ENCODE results near the gene COL8A1. TPM values are rescaled to one million over a fixed set of nuclear protein-coding genes. Genes with fewer than 3 reads are reported as not detected.

Gene COL8A1
- total and polyA plus RNA-seq, 2 experiments from 2014 or later = 0.41 to 2.4 TPM

DNA sequence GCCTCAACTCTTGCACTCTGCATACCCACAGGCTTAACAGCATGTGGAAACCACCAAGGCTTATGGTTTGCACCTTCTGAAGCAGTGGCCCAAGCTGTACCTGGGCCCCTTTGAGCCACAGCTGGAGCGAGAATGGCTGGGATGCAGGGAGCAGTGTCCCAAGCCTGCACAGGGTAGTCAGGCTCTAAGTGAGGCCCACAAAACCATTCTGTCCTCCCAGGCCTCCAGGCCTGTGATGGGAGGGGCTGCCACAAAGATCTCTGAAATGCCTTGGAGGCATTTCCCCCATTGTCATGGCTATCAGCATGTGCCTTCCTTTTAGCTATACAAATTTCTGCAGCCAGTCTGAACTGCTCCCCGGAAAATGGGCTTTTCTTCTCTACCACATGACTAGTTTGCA is 166.8 kb downstream of the COL8A1 start:
- 93% methylated on average over 2 of the region's 2 CpGs for WGBS (ENCODE audit: low lambda C conversion rate, missing lambda C conversion rate)
- no peaks in the 10 kb centered on the region for H3K4me1 ChIP-seq (ENCODE audit: insufficient read depth)
- no peaks in the 10 kb centered on the region for H3K27me3 ChIP-seq
- peaks cover 4% of the 10 kb centered on the region for H3K9me3 ChIP-seq (ENCODE audit: low read depth)
- no peak overlapping the region for H2AFZ ChIP-seq
- no peak overlapping the region for H3K4me3 ChIP-seq
- TF ChIP-seq, protein P1, sequence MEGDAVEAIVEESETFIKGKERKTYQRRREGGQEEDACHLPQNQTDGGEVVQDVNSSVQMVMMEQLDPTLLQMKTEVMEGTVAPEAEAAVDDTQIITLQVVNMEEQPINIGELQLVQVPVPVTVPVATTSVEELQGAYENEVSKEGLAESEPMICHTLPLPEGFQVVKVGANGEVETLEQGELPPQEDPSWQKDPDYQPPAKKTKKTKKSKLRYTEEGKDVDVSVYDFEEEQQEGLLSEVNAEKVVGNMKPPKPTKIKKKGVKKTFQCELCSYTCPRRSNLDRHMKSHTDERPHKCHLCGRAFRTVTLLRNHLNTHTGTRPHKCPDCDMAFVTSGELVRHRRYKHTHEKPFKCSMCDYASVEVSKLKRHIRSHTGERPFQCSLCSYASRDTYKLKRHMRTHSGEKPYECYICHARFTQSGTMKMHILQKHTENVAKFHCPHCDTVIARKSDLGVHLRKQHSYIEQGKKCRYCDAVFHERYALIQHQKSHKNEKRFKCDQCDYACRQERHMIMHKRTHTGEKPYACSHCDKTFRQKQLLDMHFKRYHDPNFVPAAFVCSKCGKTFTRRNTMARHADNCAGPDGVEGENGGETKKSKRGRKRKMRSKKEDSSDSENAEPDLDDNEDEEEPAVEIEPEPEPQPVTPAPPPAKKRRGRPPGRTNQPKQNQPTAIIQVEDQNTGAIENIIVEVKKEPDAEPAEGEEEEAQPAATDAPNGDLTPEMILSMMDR (IDR thresholded peaks at IDR 0.05; ENCODE audit: poor library complexity) = no peak
- TF ChIP-seq EZH2 (IDR thresholded peaks at IDR 0.05; ENCODE audit: borderline replicate concordance) (no peak), EZH2phosphoT487 (IDR thresholded peaks at IDR 0.05; ENCODE audit: low read depth, severe bottlenecking, unreplicated experiment) (no peak)
- H3K4me2 ChIP-seq = no peak overlapping the region
- no peaks in the 10 kb centered on the region for H3K36me3 ChIP-seq (replicated peaks; ENCODE audit: insufficient read depth, low read depth)
- DNase-seq (ENCODE audit: low spot score) = no peak
- no peaks in the 10 kb centered on the region for H3K9me2 ChIP-seq (replicated peaks; ENCODE audit: insufficient read depth)
- H4K20me1 ChIP-seq (ENCODE audit: insufficient read depth, poor library complexity, severe bottlenecking) = no peaks in the 10 kb centered on the region
- no peaks in the 10 kb centered on the region for H3K79me2 ChIP-seq
- no peak overlapping the region for H3K27ac ChIP-seq

DNA sequence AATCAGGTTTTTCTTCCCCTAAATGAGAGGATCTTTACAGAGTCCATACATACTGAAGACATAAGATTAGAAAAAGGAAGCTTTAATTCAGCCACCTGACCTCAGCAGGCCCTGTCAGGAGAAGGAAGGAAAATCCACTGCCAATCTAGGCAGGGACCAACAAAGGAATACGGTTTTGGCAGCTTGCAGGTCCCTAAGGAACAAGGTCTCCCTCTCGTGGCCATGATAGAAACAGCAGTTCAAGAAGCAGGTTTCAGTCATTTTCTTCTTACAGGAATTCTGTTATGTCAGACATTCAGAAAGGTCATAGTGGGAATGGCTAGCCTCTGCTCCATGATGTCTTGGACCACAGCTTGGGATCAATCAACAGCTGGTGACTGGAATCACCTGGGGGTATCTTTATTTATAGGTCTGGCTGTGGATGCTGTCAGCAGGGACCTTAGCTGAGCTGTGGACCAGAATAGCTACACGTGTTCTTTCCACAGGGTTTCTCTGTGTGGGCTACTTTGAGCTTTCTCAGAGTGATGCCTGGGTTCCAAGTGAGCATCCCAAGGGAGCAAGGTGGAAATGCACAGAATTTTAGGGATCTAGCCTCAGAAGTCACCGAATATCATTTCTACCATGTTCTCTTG is 169.9 kb downstream of the COL8A1 start:
- 51% methylated on average over 4 of the region's 4 CpGs for WGBS (ENCODE audit: low lambda C conversion rate, missing lambda C conversion rate)
- Histone ChIP-seq H3K27me3 (no peaks in the 10 kb centered on the region), H3K4me2 (no peak overlapping the region), H4K20me1 (ENCODE audit: insufficient read depth, poor library complexity, severe bottlenecking) (no peaks in the 10 kb centered on the region), H3K27ac (no peak overlapping the region), H3K79me2 (no peaks in the 10 kb centered on the region), H3K4me3 (no peak overlapping the region), H3K9me2 (replicated peaks; ENCODE audit: insufficient read depth) (no peaks in the 10 kb centered on the region), H3K9me3 (ENCODE audit: low read depth) (peaks cover 4% of the 10 kb centered on the region), H2AFZ (no peak overlapping the region), H3K4me1 (ENCODE audit: insufficient read depth) (no peaks in the 10 kb centered on the region), H3K36me3 (replicated peaks; ENCODE audit: insufficient read depth, low read depth) (no peaks in the 10 kb centered on the region)
- TF ChIP-seq, protein P1 (IDR thresholded peaks at IDR 0.05; ENCODE audit: poor library complexity) = peak; percentile 69
- TF ChIP-seq EZH2 (IDR thresholded peaks at IDR 0.05; ENCODE audit: borderline replicate concordance) (no peak), EZH2phosphoT487 (IDR thresholded peaks at IDR 0.05; ENCODE audit: low read depth, severe bottlenecking, unreplicated experiment) (no peak)
- DNase-seq (ENCODE audit: low spot score) = peak; percentile 72

DNA sequence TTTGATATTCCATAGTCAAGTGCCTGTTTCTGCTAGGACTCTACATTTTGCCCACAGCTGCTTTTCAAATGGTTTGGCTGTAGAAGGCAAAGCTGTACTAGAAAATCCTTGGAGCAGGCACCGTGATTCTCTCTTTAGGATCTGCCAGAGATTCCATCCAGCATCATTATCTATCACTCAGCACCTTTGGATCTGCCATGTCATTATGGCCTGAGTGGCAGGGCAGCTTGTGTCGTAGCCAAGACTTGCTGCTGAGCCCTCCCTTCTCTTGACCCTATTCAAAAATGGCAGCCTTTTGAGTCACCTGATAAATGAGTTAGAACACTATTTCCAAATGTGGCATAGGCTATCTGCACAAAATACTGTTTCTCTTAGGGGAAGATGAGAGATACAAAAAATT is 171.2 kb downstream of the COL8A1 start:
- Histone ChIP-seq H3K27ac (no peak overlapping the region), H3K9me3 (ENCODE audit: low read depth) (peaks cover 4% of the 10 kb centered on the region), H3K36me3 (replicated peaks; ENCODE audit: insufficient read depth, low read depth) (no peaks in the 10 kb centered on the region), H3K4me1 (ENCODE audit: insufficient read depth) (no peaks in the 10 kb centered on the region), H2AFZ (no peak overlapping the region), H3K4me3 (no peak overlapping the region), H3K4me2 (no peak overlapping the region), H4K20me1 (ENCODE audit: insufficient read depth, poor library complexity, severe bottlenecking) (no peaks in the 10 kb centered on the region), H3K9me2 (replicated peaks; ENCODE audit: insufficient read depth) (no peaks in the 10 kb centered on the region), H3K79me2 (no peaks in the 10 kb centered on the region), H3K27me3 (no peaks in the 10 kb centered on the region)
- WGBS (ENCODE audit: low lambda C conversion rate, missing lambda C conversion rate) = 88% methylated on average over 2 of the region's 2 CpGs
- no peak for DNase-seq (ENCODE audit: low spot score)
- no peak for TF ChIP-seq EZH2 (IDR thresholded peaks at IDR 0.05; ENCODE audit: borderline replicate concordance)
- TF ChIP-seq, protein P1 (IDR thresholded peaks at IDR 0.05; ENCODE audit: poor library complexity) = no peak
- no peak for TF ChIP-seq EZH2phosphoT487 (IDR thresholded peaks at IDR 0.05; ENCODE audit: low read depth, severe bottlenecking, unreplicated experiment)
